ENCODE results near the gene SATB2.

The SATB2 gene

GRCh38 chr2:199457147-199458008 lies at the start of gene SATB2:
Gene SATB2, minus strand, starts transcription at chr2:199457939. Its CDS starts 1,902 bp downstream, at chr2:199456037.
- peaks cover 70% of the 10 kb centered on the region for H3K27me3 ChIP-seq (ENCODE audit: control insufficient read depth, low read length)
- no peaks in the 10 kb centered on the region for H3K79me2 ChIP-seq (ENCODE audit: control insufficient read depth, low read length)
- TF ChIP-seq EZH2phosphoT487 (IDR thresholded peaks at IDR 0.05; ENCODE audit: borderline replicate concordance, low read length): peak; percentile 46; the same call in 1 of the 2 replicates
- TF ChIP-seq, protein P1, sequence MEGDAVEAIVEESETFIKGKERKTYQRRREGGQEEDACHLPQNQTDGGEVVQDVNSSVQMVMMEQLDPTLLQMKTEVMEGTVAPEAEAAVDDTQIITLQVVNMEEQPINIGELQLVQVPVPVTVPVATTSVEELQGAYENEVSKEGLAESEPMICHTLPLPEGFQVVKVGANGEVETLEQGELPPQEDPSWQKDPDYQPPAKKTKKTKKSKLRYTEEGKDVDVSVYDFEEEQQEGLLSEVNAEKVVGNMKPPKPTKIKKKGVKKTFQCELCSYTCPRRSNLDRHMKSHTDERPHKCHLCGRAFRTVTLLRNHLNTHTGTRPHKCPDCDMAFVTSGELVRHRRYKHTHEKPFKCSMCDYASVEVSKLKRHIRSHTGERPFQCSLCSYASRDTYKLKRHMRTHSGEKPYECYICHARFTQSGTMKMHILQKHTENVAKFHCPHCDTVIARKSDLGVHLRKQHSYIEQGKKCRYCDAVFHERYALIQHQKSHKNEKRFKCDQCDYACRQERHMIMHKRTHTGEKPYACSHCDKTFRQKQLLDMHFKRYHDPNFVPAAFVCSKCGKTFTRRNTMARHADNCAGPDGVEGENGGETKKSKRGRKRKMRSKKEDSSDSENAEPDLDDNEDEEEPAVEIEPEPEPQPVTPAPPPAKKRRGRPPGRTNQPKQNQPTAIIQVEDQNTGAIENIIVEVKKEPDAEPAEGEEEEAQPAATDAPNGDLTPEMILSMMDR (IDR thresholded peaks at IDR 0.05; ENCODE audit: low read depth, low read length, poor library complexity, severe bottlenecking): no peak
- no peaks in the 10 kb centered on the region for H3K9me3 ChIP-seq (ENCODE audit: control insufficient read depth, insufficient read depth, low read length)
- peak within 1 kb of the TSS; percentile 84 for H3K4me2 ChIP-seq (ENCODE audit: low read length)
- H3K27ac ChIP-seq (ENCODE audit: low read depth, low read length): no peak within 1 kb of the TSS
- no peaks in the 10 kb centered on the region for H3K9me2 ChIP-seq (replicated peaks; ENCODE audit: control insufficient read depth, low read length)
- H4K20me1 ChIP-seq (ENCODE audit: control insufficient read depth, insufficient read depth, low read depth, low read length): no peaks in the 10 kb centered on the region
- H3K36me3 ChIP-seq (ENCODE audit: control insufficient read depth, low read length): no peaks in the 10 kb centered on the region
- H3K4me1 ChIP-seq (ENCODE audit: control insufficient read depth, low read length): peaks cover 6% of the 10 kb centered on the region; the same call in 1 of the 2 replicates
- no peaks in the 10 kb centered on the region; the same call in none of the 2 replicates for H3F3A ChIP-seq (ENCODE audit: control insufficient read depth, insufficient read depth)
- peak within 1 kb of the TSS; percentile 80 for H3K4me3 ChIP-seq (ENCODE audit: low read length)

DNA sequence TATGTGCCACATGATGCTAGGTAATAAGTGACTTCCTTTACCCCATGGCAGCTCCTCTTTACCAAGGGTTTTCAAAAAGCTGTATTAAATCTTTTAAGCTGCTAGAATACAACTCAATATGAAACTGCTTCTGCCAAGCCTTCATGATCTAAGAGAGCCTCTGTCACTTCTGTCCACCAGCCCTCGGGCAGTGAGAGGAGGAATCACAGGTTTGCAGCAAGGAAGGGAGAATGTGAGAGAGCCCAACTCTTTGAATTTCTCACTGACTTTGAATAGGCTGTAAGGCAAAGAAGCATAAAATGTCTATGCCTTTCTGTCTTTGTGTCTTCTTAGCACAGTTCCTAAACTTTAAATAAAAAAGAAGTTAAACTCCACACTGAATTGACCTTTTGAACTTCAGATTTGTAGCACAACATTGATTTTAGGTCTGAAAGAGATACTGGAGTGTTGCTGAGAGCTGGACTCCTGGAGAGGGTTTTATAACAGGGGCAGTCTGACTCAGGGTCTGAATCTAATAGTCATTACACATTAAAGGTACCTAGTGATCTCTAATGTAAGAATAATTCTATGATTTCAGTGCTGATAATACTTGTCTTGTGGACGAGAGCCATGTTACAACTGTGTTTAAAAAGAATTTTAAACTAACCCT lies 48.1 kb upstream of the SATB2 start:
- Histone ChIP-seq H3K36me3 (ENCODE audit: control insufficient read depth, low read length) (no peaks in the 10 kb centered on the region), H3F3A (ENCODE audit: control insufficient read depth, insufficient read depth) (no peaks in the 10 kb centered on the region), H3K4me3 (ENCODE audit: low read length) (no peak overlapping the region), H3K27ac (ENCODE audit: low read depth, low read length) (no peak overlapping the region), H4K20me1 (ENCODE audit: control insufficient read depth, insufficient read depth, low read depth, low read length) (no peaks in the 10 kb centered on the region), H3K9me3 (ENCODE audit: control insufficient read depth, insufficient read depth, low read length) (no peaks in the 10 kb centered on the region), H3K4me2 (ENCODE audit: low read length) (no peak overlapping the region), H3K27me3 (ENCODE audit: control insufficient read depth, low read length) (no peaks in the 10 kb centered on the region), H3K79me2 (ENCODE audit: control insufficient read depth, low read length) (no peaks in the 10 kb centered on the region), H3K4me1 (ENCODE audit: control insufficient read depth, low read length) (no peaks in the 10 kb centered on the region), H3K9me2 (replicated peaks; ENCODE audit: control insufficient read depth, low read length) (no peaks in the 10 kb centered on the region; the same call in 1 of the 2 replicates)
- TF ChIP-seq, protein P1 (IDR thresholded peaks at IDR 0.05; ENCODE audit: low read depth, low read length, poor library complexity, severe bottlenecking): no peak
- TF ChIP-seq EZH2phosphoT487 (IDR thresholded peaks at IDR 0.05; ENCODE audit: borderline replicate concordance, low read length): no peak

DNA sequence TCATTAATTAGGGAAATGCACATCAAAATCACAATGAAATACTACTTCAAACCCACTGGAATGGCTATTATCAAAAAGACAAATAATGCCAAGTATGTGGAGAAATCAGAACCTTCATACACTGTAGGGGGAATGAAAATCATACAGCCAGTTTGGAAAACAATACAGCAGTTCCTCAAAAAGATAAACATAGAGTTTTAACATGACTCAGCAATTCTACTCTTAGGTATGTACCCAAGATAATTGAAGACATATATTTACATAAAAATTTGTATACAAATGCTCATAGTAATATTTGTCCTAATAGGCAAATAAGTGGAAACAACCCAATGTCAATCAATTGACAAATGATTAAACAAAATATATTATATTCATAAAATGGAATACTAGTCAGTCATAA lies 45.4 kb upstream of the SATB2 start:
- Histone ChIP-seq H3K27me3 (ENCODE audit: control insufficient read depth, low read length) (no peaks in the 10 kb centered on the region), H3K79me2 (ENCODE audit: control insufficient read depth, low read length) (no peaks in the 10 kb centered on the region), H3K4me2 (ENCODE audit: low read length) (no peak overlapping the region), H4K20me1 (ENCODE audit: control insufficient read depth, insufficient read depth, low read depth, low read length) (no peaks in the 10 kb centered on the region), H3F3A (ENCODE audit: control insufficient read depth, insufficient read depth) (no peaks in the 10 kb centered on the region), H3K36me3 (ENCODE audit: control insufficient read depth, low read length) (no peaks in the 10 kb centered on the region), H3K27ac (ENCODE audit: low read depth, low read length) (no peak overlapping the region), H3K9me2 (replicated peaks; ENCODE audit: control insufficient read depth, low read length) (no peaks in the 10 kb centered on the region), H3K4me3 (ENCODE audit: low read length) (no peak overlapping the region), H3K9me3 (ENCODE audit: control insufficient read depth, insufficient read depth, low read length) (no peaks in the 10 kb centered on the region), H3K4me1 (ENCODE audit: control insufficient read depth, low read length) (no peaks in the 10 kb centered on the region)
- TF ChIP-seq, protein P1 (IDR thresholded peaks at IDR 0.05; ENCODE audit: low read depth, low read length, poor library complexity, severe bottlenecking): no peak
- no peak for TF ChIP-seq EZH2phosphoT487 (IDR thresholded peaks at IDR 0.05; ENCODE audit: borderline replicate concordance, low read length)
